KMS-11 (cell line): ENCODE results near the gene FAM118A.
A peak's percentile ranks its signal among the peaks of the same experiment; 100 is the strongest.

Experiments
- H2AFZ ChIP-seq: fragments of 200-600 bp; sonication (generic); 2 replicates; pipeline ENCODE4 v1.6.1; 2016; ENCODE audit warnings: antibody characterized with exemption, mixed run types, low read depth
- H3K27ac ChIP-seq: fragments of 200-600 bp; sonication (generic); 2 replicates; pipeline ENCODE4 v1.6.1; 2016; ENCODE audit warnings: mild to moderate bottlenecking, mixed run types
- H3K27me3 ChIP-seq: fragments of 200-600 bp; sonication (generic); 2 replicates; pipeline ENCODE4 v1.6.1; 2017; ENCODE audit warnings: mild to moderate bottlenecking, low read depth, mixed run types, moderate library complexity; ENCODE audit not compliant: insufficient read depth
- H3K36me3 ChIP-seq: fragments of 200-600 bp; sonication (generic); 2 replicates; pipeline ENCODE4 v1.6.1; 2017; ENCODE audit warnings: mild to moderate bottlenecking, mixed run types; ENCODE audit not compliant: insufficient read depth
- H3K4me1 ChIP-seq: fragments of 200-600 bp; sonication (generic); 2 replicates; pipeline ENCODE4 v1.6.1; 2016; ENCODE audit warnings: mild to moderate bottlenecking, low read depth, mixed run types; ENCODE audit not compliant: poor library complexity, severe bottlenecking
- H3K4me2 ChIP-seq: fragments of 200-600 bp; sonication (generic); 2 replicates; pipeline ENCODE4 v1.7.0; 2016; ENCODE audit warnings: mild to moderate bottlenecking, mixed run types
- H3K4me3 ChIP-seq: fragments of 200-600 bp; sonication (generic); IDR thresholded peaks from 2 replicates; pipeline ENCODE4 v1.6.1; 2017; ENCODE audit warnings: low read depth, low read length, mixed read lengths; ENCODE audit not compliant: insufficient read depth
- H3K79me2 ChIP-seq: fragments of 200-600 bp; sonication (generic); 2 replicates; pipeline ENCODE4 v1.6.1; 2016; ENCODE audit warnings: low read depth, mixed run types; ENCODE audit not compliant: insufficient read depth
- H3K9ac ChIP-seq: fragments of 200-600 bp; sonication (generic); 2 replicates; pipeline ENCODE4 v1.6.1; 2016; ENCODE audit warnings: mild to moderate bottlenecking, mixed run types
- H4K20me1 ChIP-seq: fragments of 200-600 bp; sonication (generic); 2 replicates; pipeline ENCODE4 v1.6.1; 2016; ENCODE audit warnings: mild to moderate bottlenecking, mixed run types; ENCODE audit not compliant: insufficient read depth
- CTCF ChIP-seq: fragments of 200-600 bp; sonication (generic); conservative IDR thresholded peaks from 2 replicates; pipeline ENCODE4 v1.6.1; 2017; ENCODE audit warnings: low read depth, mild to moderate bottlenecking, antibody characterized with exemption, low read length, moderate library complexity, mixed read lengths

The FAM118A gene

GRCh38 chr22:45310977-45311531, 1.3 kb downstream of the FAM118A start:
- TF ChIP-seq CTCF: no peak
- Histone ChIP-seq H3K79me2 (peaks cover 57% of the 10 kb centered on the region), H3K9ac (no peak overlapping the region), H3K27ac (no peak overlapping the region), H4K20me1 (no peaks in the 10 kb centered on the region), H3K36me3 (no peaks in the 10 kb centered on the region), H2AFZ (no peak overlapping the region), H3K27me3 (no peaks in the 10 kb centered on the region), H3K4me2 (peak overlapping the region; percentile 94), H3K4me3 (no peak overlapping the region), H3K4me1 (peaks cover 31% of the 10 kb centered on the region)

GRCh38 chr22:45312415-45312814, 2.7 kb downstream of the FAM118A start:
- Histone ChIP-seq H3K27ac (no peak overlapping the region), H3K27me3 (no peaks in the 10 kb centered on the region), H3K4me3 (no peak overlapping the region), H4K20me1 (no peaks in the 10 kb centered on the region), H3K79me2 (peaks cover 70% of the 10 kb centered on the region), H3K36me3 (no peaks in the 10 kb centered on the region), H3K4me1 (peaks cover 45% of the 10 kb centered on the region), H2AFZ (no peak overlapping the region), H3K4me2 (no peak overlapping the region), H3K9ac (no peak overlapping the region)
- TF ChIP-seq CTCF: no peak

- Histone ChIP-seq H3K4me1 (peaks cover 49% of the 10 kb centered on the region), H3K27me3 (no peaks in the 10 kb centered on the region), H3K36me3 (no peaks in the 10 kb centered on the region), H2AFZ (no peak overlapping the region), H3K9ac (no peak overlapping the region), H3K4me3 (no peak overlapping the region), H4K20me1 (no peaks in the 10 kb centered on the region), H3K79me2 (peaks cover 75% of the 10 kb centered on the region), H3K4me2 (no peak overlapping the region), H3K27ac (no peak overlapping the region)
- TF ChIP-seq CTCF: no peak
These were observed 3.1 kb downstream of the FAM118A start for GRCh38 chr22:45312856-45313255.

- no peak overlapping the region for H2AFZ ChIP-seq
- H3K79me2 ChIP-seq: peaks cover 80% of the 10 kb centered on the region
- no peak overlapping the region for H3K4me2 ChIP-seq
These were observed 4.5 kb downstream of the FAM118A start for GRCh38 chr22:45314054-45314721.

More at GRCh38 chr22:45314054-45314721, 4.5 kb downstream of the FAM118A start:
- no peaks in the 10 kb centered on the region for H4K20me1 ChIP-seq
- no peaks in the 10 kb centered on the region for H3K36me3 ChIP-seq
- H3K4me3 ChIP-seq: no peak overlapping the region
- H3K4me1 ChIP-seq: peaks cover 60% of the 10 kb centered on the region
- TF ChIP-seq CTCF: no peak
- no peak overlapping the region for H3K9ac ChIP-seq
- H3K27ac ChIP-seq: no peak overlapping the region
- no peaks in the 10 kb centered on the region for H3K27me3 ChIP-seq
